Measurements from ENCODE around the gene ASTN2.

DNA sequence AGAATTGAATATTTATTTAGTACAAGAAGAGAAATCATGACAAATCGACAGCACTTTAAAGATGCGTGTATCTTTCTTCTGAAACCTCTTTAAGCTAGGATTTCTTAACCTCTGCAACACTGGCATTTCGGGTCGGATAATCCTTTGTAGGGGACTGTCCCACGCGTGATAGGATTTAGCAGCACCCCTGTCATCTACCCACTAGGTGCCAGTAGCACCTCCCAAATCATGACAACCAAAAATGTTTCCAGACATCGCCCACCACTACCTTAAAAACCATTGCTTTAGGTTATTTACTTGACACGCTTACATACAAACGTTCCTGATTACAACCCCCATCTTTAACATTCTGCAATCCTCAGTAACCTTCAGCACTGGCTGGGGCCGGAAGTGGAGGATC is 504.7 kb downstream of the ASTN2 start:
- TF ChIP-seq, protein P1, sequence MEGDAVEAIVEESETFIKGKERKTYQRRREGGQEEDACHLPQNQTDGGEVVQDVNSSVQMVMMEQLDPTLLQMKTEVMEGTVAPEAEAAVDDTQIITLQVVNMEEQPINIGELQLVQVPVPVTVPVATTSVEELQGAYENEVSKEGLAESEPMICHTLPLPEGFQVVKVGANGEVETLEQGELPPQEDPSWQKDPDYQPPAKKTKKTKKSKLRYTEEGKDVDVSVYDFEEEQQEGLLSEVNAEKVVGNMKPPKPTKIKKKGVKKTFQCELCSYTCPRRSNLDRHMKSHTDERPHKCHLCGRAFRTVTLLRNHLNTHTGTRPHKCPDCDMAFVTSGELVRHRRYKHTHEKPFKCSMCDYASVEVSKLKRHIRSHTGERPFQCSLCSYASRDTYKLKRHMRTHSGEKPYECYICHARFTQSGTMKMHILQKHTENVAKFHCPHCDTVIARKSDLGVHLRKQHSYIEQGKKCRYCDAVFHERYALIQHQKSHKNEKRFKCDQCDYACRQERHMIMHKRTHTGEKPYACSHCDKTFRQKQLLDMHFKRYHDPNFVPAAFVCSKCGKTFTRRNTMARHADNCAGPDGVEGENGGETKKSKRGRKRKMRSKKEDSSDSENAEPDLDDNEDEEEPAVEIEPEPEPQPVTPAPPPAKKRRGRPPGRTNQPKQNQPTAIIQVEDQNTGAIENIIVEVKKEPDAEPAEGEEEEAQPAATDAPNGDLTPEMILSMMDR (IDR thresholded peaks at IDR 0.05) = no peak
- TF ChIP-seq HEYL (CRISPR knock-in tag; IDR thresholded peaks at IDR 0.05) (no peak), SMC3 (IDR thresholded peaks at IDR 0.05) (no peak), EP300 (IDR thresholded peaks at IDR 0.05) (no peak), POLR2A (IDR thresholded peaks at IDR 0.05; ENCODE audit: low read length) (no peak), RFX5 (IDR thresholded peaks at IDR 0.05) (no peak)
